Peyer's patch (tissue), 4 donors: ENCODE measurements around the gene ANKRD11. TPM values are rescaled to one million over a fixed set of nuclear protein-coding genes. Genes with fewer than 3 reads are reported as not detected.

Source experiments
- DNase-seq, 3 donors: peaks; one replicate each; pipeline ENCODE4 v3.0.0-alpha.2; 2017 to 2019
- H3K27ac ChIP-seq, 4 donors: fragments of 200-600 bp; sonication (generic); one replicate each; pipeline ENCODE4 v1.5.1; 2016 to 2019
- H3K27me3 ChIP-seq, 2 donors: fragments of 200-600 bp; sonication (generic); one replicate each; pipeline ENCODE4 v1.5.1; 2019
- H3K36me3 ChIP-seq, 3 donors: fragments of 200-600 bp; sonication (generic); one replicate each; pipeline ENCODE4 v1.5.1; 2016 to 2019
- H3K4me1 ChIP-seq, 4 donors: fragments of 200-600 bp; sonication (generic); one replicate each; pipeline ENCODE4 v1.5.1; 2016 to 2019
- H3K4me3 ChIP-seq, 4 donors: fragments of 200-600 bp; sonication (generic); 1 replicate in 3 of 4; 2 replicates in 1 of 4; pipeline ENCODE4 v1.5.1; 2016 to 2019; ENCODE audit warnings: mild to moderate bottlenecking in 1 of 4
- H3K9me3 ChIP-seq, 4 donors: fragments of 200-600 bp; sonication (generic); one replicate each; pipeline ENCODE4 v1.5.1; 2016 to 2019; ENCODE audit warnings: mild to moderate bottlenecking in 1 of 4
- CTCF ChIP-seq, 6 experiments: fragments of 450-650 bp in 4 of 6; fragments of 200-600 bp in 2 of 6; sonication (generic) in 1 of 6; IDR thresholded peaks; one replicate each; pipeline ENCODE4 v1.5.1; 2017 to 2019; ENCODE audit warnings: antibody characterized with exemption in 6 of 6, mild to moderate bottlenecking in 3 of 6, moderate library complexity in 1 of 6
- POLR2A ChIP-seq, 2 donors: fragments of 450-650 bp; IDR thresholded peaks; one replicate each; pipeline ENCODE4 v1.5.1; 2017; ENCODE audit warnings: antibody characterized with exemption in 2 of 2, mild to moderate bottlenecking in 2 of 2, moderate library complexity in 2 of 2
- total RNA-seq, 4 donors: library from RNA; depleted of rRNA; stranded (reverse); fragments of >200 nt; gene quantifications; one replicate each; pipeline ENCODE4 v1.1.0, GENCODE V29; 2016

Gene ANKRD11
- total RNA-seq, 4 donors from 2014 or later = 177 to 227 (median 211) TPM

- H3K36me3 ChIP-seq = peaks cover 0 to 35% (median 0%) of the 10 kb centered on the region in 3 donors
- TF ChIP-seq POLR2A (IDR thresholded peaks at IDR 0.05) (no peak), CTCF (IDR thresholded peaks at IDR 0.05) (no peak)
- H3K4me3 ChIP-seq = no peak overlapping the region
- peaks cover 0 to 10% (median 3%) of the 10 kb centered on the region in 4 donors for H3K4me1 ChIP-seq
- H3K9me3 ChIP-seq = no peaks in the 10 kb centered on the region
- no peak overlapping the region for H3K27ac ChIP-seq
- no peak for DNase-seq
- H3K27me3 ChIP-seq = no peaks in the 10 kb centered on the region
These were observed 191.6 kb downstream of the ANKRD11 start for GRCh38 chr16:89298623-89299225.

- TF ChIP-seq POLR2A (IDR thresholded peaks at IDR 0.05) = no peak
- TF ChIP-seq CTCF (IDR thresholded peaks at IDR 0.05) = no peak
- peaks cover 0 to 28% (median 0%) of the 10 kb centered on the region in 3 donors for H3K36me3 ChIP-seq
- no peak overlapping the region for H3K27ac ChIP-seq
These were observed 192.3 kb downstream of the ANKRD11 start for GRCh38 chr16:89297910-89298545.

GRCh38 chr16:89297156-89297874, 193.0 kb downstream of the ANKRD11 start:
- TF ChIP-seq CTCF (IDR thresholded peaks at IDR 0.05) = no peak
- no peak for TF ChIP-seq POLR2A (IDR thresholded peaks at IDR 0.05)
- Histone ChIP-seq H3K9me3 (no peaks in the 10 kb centered on the region), H3K4me3 (no peak overlapping the region), H3K4me1 (peaks cover 0 to 10% (median 3%) of the 10 kb centered on the region in 4 donors), H3K27ac (no peak overlapping the region), H3K36me3 (peaks cover 0 to 25% (median 0%) of the 10 kb centered on the region in 3 donors), H3K27me3 (no peaks in the 10 kb centered on the region)
- DNase-seq = no peak

More at GRCh38 chr16:89297910-89298545, 192.3 kb downstream of the ANKRD11 start:
- no peaks in the 10 kb centered on the region for H3K9me3 ChIP-seq
- DNase-seq = no peak
- peaks cover 0 to 10% (median 3%) of the 10 kb centered on the region in 4 donors for H3K4me1 ChIP-seq
- H3K4me3 ChIP-seq = no peak overlapping the region
- H3K27me3 ChIP-seq = no peaks in the 10 kb centered on the region

GRCh38 chr16:89295915-89296314, 194.4 kb downstream of the ANKRD11 start:
- no peak overlapping the region for H3K4me3 ChIP-seq
- H3K9me3 ChIP-seq = no peaks in the 10 kb centered on the region
- no peak for TF ChIP-seq POLR2A (IDR thresholded peaks at IDR 0.05)
- TF ChIP-seq CTCF (IDR thresholded peaks at IDR 0.05) = no peak
- H3K36me3 ChIP-seq = peaks cover 0 to 31% (median 0%) of the 10 kb centered on the region in 3 donors
- DNase-seq = no peak
- H3K4me1 ChIP-seq = peaks cover 0 to 7% (median 2%) of the 10 kb centered on the region in 4 donors
- H3K27ac ChIP-seq = no peak overlapping the region
- no peaks in the 10 kb centered on the region for H3K27me3 ChIP-seq

- no peak overlapping the region for H3K4me3 ChIP-seq
- DNase-seq = no peak
- peaks cover 0 to 7% (median 0%) of the 10 kb centered on the region in 4 donors for H3K4me1 ChIP-seq
- H3K27ac ChIP-seq = no peak overlapping the region
- TF ChIP-seq POLR2A (IDR thresholded peaks at IDR 0.05) (no peak), CTCF (IDR thresholded peaks at IDR 0.05) (no peak)
- no peaks in the 10 kb centered on the region for H3K27me3 ChIP-seq
- peaks cover 0 to 32% (median 0%) of the 10 kb centered on the region in 3 donors for H3K36me3 ChIP-seq
- no peaks in the 10 kb centered on the region for H3K9me3 ChIP-seq
These were observed 195.1 kb downstream of the ANKRD11 start for GRCh38 chr16:89295071-89295900.
